H1 (cell line): Measurements from ENCODE around the gene MTMR10. TPM values are rescaled to one million over a fixed set of nuclear protein-coding genes. Genes with fewer than 3 reads are reported as not detected.

Experiments
- CTCF ChIA-PET: fragments of 300-600 bp; sonication (Branson Sonifier 250); formaldehyde crosslinking; loops from one replicate; lab custom pipeline; 2021; ENCODE audit not compliant: partially characterized antibody; lab: Charles Lee
- POLR2A ChIA-PET: fragments of 300-600 bp; sonication (Branson Sonifier 250); formaldehyde crosslinking; loops from one replicate; lab custom pipeline; 2021; ENCODE audit warnings: inconsistent platforms; ENCODE audit not compliant: partially characterized antibody; lab: Charles Lee
- DNase-seq, 2 experiments: peaks; one replicate each; pipeline versions ENCODE4 v3.0.0 to v3.0.0-alpha.2; 2010 to 2022; ENCODE audit warnings: low spot score in 2 of 2, low read depth in 1 of 2, mixed read lengths in 1 of 2
- FAIRE-seq: peaks from 2 replicates; lab custom pipeline; 2011; peaks lifted over from hg19 to GRCh38; lab: Jason Lieb, UNC
- H2AFZ ChIP-seq: 2 replicates; pipeline ENCODE4 v1.8.1; 2012; ENCODE audit warnings: low read length, inconsistent platforms
- H2AK5ac ChIP-seq: 2 replicates; pipeline ENCODE4 v1.6.1; 2013; ENCODE audit warnings: low read depth, low read length
- H2BK120ac ChIP-seq: replicated peaks from 2 replicates; pipeline ENCODE3; 2013; ENCODE audit warnings: low read depth, low read length, inconsistent platforms
- H2BK12ac ChIP-seq: 2 replicates; pipeline ENCODE4 v1.6.1; 2013; ENCODE audit warnings: low read depth, low read length
- H2BK15ac ChIP-seq: 2 replicates; pipeline ENCODE4 v1.6.1; 2013; ENCODE audit warnings: low read length
- H2BK20ac ChIP-seq: 2 replicates; pipeline ENCODE4 v1.6.1; 2013; ENCODE audit warnings: low read length
- H2BK5ac ChIP-seq: 2 replicates; pipeline ENCODE4 v1.6.1; 2013; ENCODE audit warnings: low read depth, low read length
- H3K14ac ChIP-seq: 2 replicates; pipeline ENCODE4 v1.6.1; 2013; ENCODE audit warnings: inconsistent platforms; ENCODE audit not compliant: insufficient read length
- H3K18ac ChIP-seq: 2 replicates; pipeline ENCODE4 v1.6.1; 2013; ENCODE audit warnings: low read length; ENCODE audit errors: extremely low read depth
- H3K23ac ChIP-seq: 2 replicates; pipeline ENCODE4 v1.6.1; 2013; ENCODE audit warnings: inconsistent platforms; ENCODE audit not compliant: insufficient read length
- H3K23me2 ChIP-seq: 2 replicates; pipeline ENCODE4 v1.6.1; 2013; ENCODE audit warnings: low read depth, low read length
- H3K27ac ChIP-seq: 2 replicates; pipeline ENCODE4 v1.6.1; 2011; ENCODE audit warnings: low read depth, low read length, inconsistent platforms
- H3K27me3 ChIP-seq, 4 experiments: replicated peaks in 1 of 4; 1 replicate in 1 of 4; 2 replicates in 3 of 4; pipeline versions ENCODE4 v1.6.1 to v1.8.1; 2011 to 2013; ENCODE audit warnings: low read length in 3 of 4, mild to moderate bottlenecking in 3 of 4, inconsistent platforms in 2 of 4, mixed read lengths in 2 of 4, moderate library complexity in 1 of 4; ENCODE audit not compliant: control insufficient read depth in 3 of 4, insufficient read depth in 3 of 4; ENCODE audit errors: extremely low read depth in 1 of 4
- H3K36me3 ChIP-seq, 4 experiments: 2 replicates each; pipeline versions ENCODE4 v1.6.1 to v1.8.1; 2011 to 2013; ENCODE audit warnings: mild to moderate bottlenecking in 4 of 4, low read length in 3 of 4, moderate library complexity in 2 of 4, control low read depth in 1 of 4, inconsistent platforms in 1 of 4; ENCODE audit not compliant: insufficient read depth in 4 of 4, control insufficient read depth in 2 of 4
- H3K4ac ChIP-seq: replicated peaks from 2 replicates; pipeline ENCODE3; 2013; ENCODE audit warnings: low read length, low read depth, mixed read lengths, inconsistent platforms; ENCODE audit not compliant: insufficient read length
- H3K4me1 ChIP-seq, 4 experiments: replicated peaks in 1 of 4; 1 replicate in 1 of 4; 2 replicates in 3 of 4; pipeline versions ENCODE4 v1.6.1 to v1.8.1; 2011 to 2013; ENCODE audit warnings: low read length in 3 of 4, inconsistent platforms in 2 of 4, mixed read lengths in 1 of 4; ENCODE audit not compliant: insufficient read depth in 4 of 4, control insufficient read depth in 3 of 4
- H3K4me2 ChIP-seq, 2 experiments: 2 replicates each; pipeline versions ENCODE4 v1.6.1 to v1.8.1; 2011 to 2013; ENCODE audit warnings: low read depth in 2 of 2, low read length in 2 of 2, control low read depth in 1 of 2, inconsistent platforms in 1 of 2, mild to moderate bottlenecking in 1 of 2; ENCODE audit not compliant: insufficient read depth in 1 of 2
- H3K4me3 ChIP-seq, 4 experiments: fragments of 200-600, 300-600 bp in 1 of 4; sonication (generic), shearing (Covaris generic), sonication (Bioruptor Twin) in 1 of 4; 2 replicates each; pipeline versions ENCODE4 v1.5.1 to v1.8.1; 2011 to 2016; ENCODE audit warnings: low read length in 4 of 4, low read depth in 3 of 4, control low read depth in 2 of 4, inconsistent platforms in 2 of 4, mild to moderate bottlenecking in 2 of 4, mixed read lengths in 1 of 4, moderate library complexity in 1 of 4; ENCODE audit not compliant: insufficient read depth in 2 of 4; ENCODE audit errors: extremely low read depth in 1 of 4
- H3K56ac ChIP-seq: replicated peaks from 2 replicates; pipeline ENCODE3; 2013; ENCODE audit warnings: low read depth, mild to moderate bottlenecking, mixed read lengths, low read length, inconsistent platforms; ENCODE audit not compliant: insufficient read length
- H3K79me1 ChIP-seq: 2 replicates; pipeline ENCODE4 v1.6.1; 2013; ENCODE audit warnings: low read depth, low read length, control low read depth
- H3K79me2 ChIP-seq, 2 experiments: 2 replicates each; pipeline versions ENCODE4 v1.6.1 to v1.8.1; 2012 to 2013; ENCODE audit warnings: low read length in 2 of 2, mild to moderate bottlenecking in 2 of 2, inconsistent platforms in 1 of 2; ENCODE audit not compliant: insufficient read depth in 2 of 2, control insufficient read depth in 1 of 2
- H3K9ac ChIP-seq, 4 experiments: replicated peaks in 1 of 4; 1 replicate in 1 of 4; 2 replicates in 3 of 4; pipeline versions ENCODE4 v1.6.1 to v1.8.1; 2011 to 2013; ENCODE audit warnings: low read depth in 3 of 4, low read length in 3 of 4, control low read depth in 2 of 4, mild to moderate bottlenecking in 2 of 4, moderate library complexity in 2 of 4, inconsistent platforms in 1 of 4; ENCODE audit errors: extremely low read depth in 1 of 4
- H3K9me3 ChIP-seq, 2 experiments: 2 replicates each; pipeline versions ENCODE4 v1.6.1 to v1.8.1; 2012 to 2013; ENCODE audit warnings: mild to moderate bottlenecking in 2 of 2, moderate library complexity in 2 of 2, control low read depth in 1 of 2, inconsistent platforms in 1 of 2, low read depth in 1 of 2, low read length in 1 of 2, mixed read lengths in 1 of 2; ENCODE audit not compliant: insufficient read depth in 2 of 2
- H4K20me1 ChIP-seq, 2 experiments: replicated peaks in 1 of 2; 2 replicates each; pipeline versions ENCODE3 to v1.8.1; 2011 to 2013; ENCODE audit warnings: inconsistent platforms in 2 of 2, low read length in 2 of 2, mild to moderate bottlenecking in 1 of 2; ENCODE audit not compliant: insufficient read depth in 2 of 2, control insufficient read depth in 1 of 2
- H4K5ac ChIP-seq: 2 replicates; pipeline ENCODE4 v1.6.1; 2013; ENCODE audit warnings: low read length, low read depth, mixed read lengths, inconsistent platforms; ENCODE audit not compliant: insufficient read length
- H4K8ac ChIP-seq: 2 replicates; pipeline ENCODE4 v1.8.0; 2013; ENCODE audit warnings: mild to moderate bottlenecking, moderate library complexity, low read length, inconsistent platforms; ENCODE audit not compliant: insufficient read depth; ENCODE audit errors: extremely low read depth
- H4K91ac ChIP-seq: replicated peaks from 2 replicates; pipeline ENCODE3; 2013; ENCODE audit warnings: low read length, mixed read lengths, inconsistent platforms; ENCODE audit not compliant: insufficient read length
- HDAC2 ChIP-seq, 2 experiments: fragments of 300-600 bp in 1 of 2; sonication (generic) in 1 of 2; IDR thresholded peaks; 2 replicates each; pipeline ENCODE4 v1.6.1; 2011 to 2012; ENCODE audit warnings: low read depth in 2 of 2, low read length in 2 of 2, mild to moderate bottlenecking in 2 of 2, moderate library complexity in 2 of 2, borderline replicate concordance in 1 of 2, inconsistent platforms in 1 of 2
- JUND ChIP-seq: IDR thresholded peaks from 2 replicates; pipeline ENCODE4 v1.6.1; 2011; ENCODE audit warnings: mild to moderate bottlenecking, improper control_type of control experiment, low read length
- PHF8 ChIP-seq: fragments of 200-600 bp; sonication (generic); conservative IDR thresholded peaks from 2 replicates; pipeline ENCODE4 v1.7.1; 2012; ENCODE audit warnings: low read depth, mild to moderate bottlenecking, inconsistent platforms, low read length, moderate library complexity
- POLR2AphosphoS5 ChIP-seq: IDR thresholded peaks from 2 replicates; pipeline ENCODE4 v1.6.1; 2011; ENCODE audit warnings: low read depth, low read length
- WGBS, 2 experiments: shearing (Covaris generic) in 1 of 2; methylation state at CpG; one replicate each; pipeline versions ENCODE4 v1.1.6 to v1.1.7; 2013 to 2015; ENCODE audit warnings: low lambda C conversion rate in 2 of 2, mixed read lengths in 2 of 2, inconsistent platforms in 1 of 2, low coverage in 1 of 2, missing lambda C conversion rate in 1 of 2; ENCODE audit not compliant: insufficient replicate concordance in 2 of 2, insufficient coverage in 1 of 2, insufficient read length in 1 of 2; ENCODE audit errors: extremely low coverage in 1 of 2, missing lambda C conversion rate in 1 of 2; 5-methylcytosine and 5-hydroxymethylcytosine counted together
- polyA plus RNA-seq, 7 experiments: library from polyadenylated mRNA; depleted of rRNA in 3 of 7; stranded (reverse) in 5 of 7; unstranded in 2 of 7; fragments of >200 nt in 5 of 7; fragments of 200-250 nt in 2 of 7; gene quantifications; 1 replicate in 5 of 7; 2 replicates in 1 of 7; 4 replicates in 1 of 7; pipeline versions ENCODE4 v1.2.1 to v1.2.3, GENCODE V29; 2011 to 2013; ENCODE audit warnings: missing spikeins in 2 of 7, mixed read lengths in 2 of 7
- total RNA-seq: library from RNA; stranded (reverse); fragmentation: NEBNext Ultra II Directional; extraction: Animal tissue kit (Norgen Biotek cat#: 25700); gene quantifications from 2 replicates; pipeline ENCODE4 v1.2.1, GENCODE V29; 2021

MTMR10 gene
- total and polyA plus RNA-seq, 2 of the 8 experiments (the other 6 are each of a cell fraction or from before 2014, with no cell fraction given): 3.8 to 13.1 TPM

GRCh38 chr15:30889196-30889595 lies 102.2 kb downstream of the MTMR10 start:
- H4K20me1 ChIP-seq: peaks cover 0 to 1% of the 10 kb centered on the region in 2 experiments
- no peak overlapping the region for H2AK5ac ChIP-seq
- no peak for FAIRE-seq
- H2BK5ac ChIP-seq: no peak overlapping the region
- H2BK20ac ChIP-seq: no peak overlapping the region
- no peak overlapping the region for H3K56ac ChIP-seq
- H3K4me1 ChIP-seq: no peaks in the 10 kb centered on the region
- H3K23ac ChIP-seq: no peak overlapping the region
- H3K27me3 ChIP-seq: no peaks in the 10 kb centered on the region
- no peak overlapping the region for H4K91ac ChIP-seq
- no peak overlapping the region for H4K5ac ChIP-seq
- H3K18ac ChIP-seq: no peak overlapping the region
- ChIA-PET POLR2A (no interaction called here), CTCF (interaction anchor here (1.0 to 1.4 kb wide), 2 partner anchors 30 to 240 kb away, joined by 3 read pairs; no protein-coding TSS in a partner anchor)
- H2AFZ ChIP-seq: no peak overlapping the region
- no peak overlapping the region for H2BK12ac ChIP-seq
- no peak overlapping the region for H3K4me3 ChIP-seq
- H3K27ac ChIP-seq: no peak overlapping the region
- H2BK15ac ChIP-seq: no peak overlapping the region
- no peaks in the 10 kb centered on the region for H3K79me2 ChIP-seq
- no peak overlapping the region for H3K14ac ChIP-seq
- H3K9me3 ChIP-seq: no peaks in the 10 kb centered on the region
- no peak for DNase-seq
- H3K23me2 ChIP-seq: no peaks in the 10 kb centered on the region; the same call in 1 of the 2 replicates
- no peak overlapping the region for H3K4me2 ChIP-seq
- H3K9ac ChIP-seq: no peak overlapping the region
- H3K4ac ChIP-seq: no peak overlapping the region
- no peaks in the 10 kb centered on the region for H3K36me3 ChIP-seq
- no peak overlapping the region for H2BK120ac ChIP-seq
- WGBS, 2 experiments: 87% methylated on average over 4 of the region's 4 CpGs; no CpG with 5 or more reads in 1 of the 2 experiments
- no peak for TF ChIP-seq JUND
- no peak for TF ChIP-seq POLR2AphosphoS5
- TF ChIP-seq PHF8: no peak
- TF ChIP-seq HDAC2 (IDR thresholded peaks at IDR 0.05; ENCODE audit: borderline replicate concordance in 1 of 2, low read depth in 2 of 2, low read length in 2 of 2): no peak
- TF ChIP-seq, all 59 proteins: peak for 0
- no peak overlapping the region for H4K8ac ChIP-seq
- H3K79me1 ChIP-seq: no peaks in the 10 kb centered on the region
